ENCODE data around the gene MCM3AP.

DNA sequence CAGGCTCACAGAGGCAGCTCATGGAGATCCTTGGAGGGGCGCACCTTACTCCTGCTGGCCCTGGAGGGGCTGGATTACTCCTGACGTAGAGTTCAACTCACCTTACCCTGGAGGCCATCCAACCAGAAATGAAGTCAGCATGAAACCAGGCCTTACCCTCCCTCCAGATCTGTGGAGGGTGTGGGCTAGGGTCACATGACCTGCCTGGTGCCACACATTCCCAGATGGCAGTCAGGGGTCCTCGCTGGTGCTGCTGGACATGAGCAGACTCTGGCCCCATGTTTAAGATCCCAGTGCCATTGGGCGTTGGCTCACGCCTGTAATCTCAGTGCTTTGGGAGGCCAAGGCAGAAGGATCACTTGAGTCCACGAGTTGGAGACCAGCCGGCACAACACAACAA is 33.8 kb upstream of the MCM3AP start:
- TF ChIP-seq POLR2AphosphoS5 (IDR thresholded peaks at IDR 0.05; ENCODE audit: borderline replicate concordance, low read depth, low read length) (no peak), EZH2 (IDR thresholded peaks at IDR 0.05) (no peak), FOXP2 (optimal IDR thresholded peaks at IDR 0.05; ENCODE audit: control extremely low read depth, extremely low read length, insufficient read depth) (no peak)

Measured in SK-N-MC (cell line).